GM12878 (cell line): ENCODE measurements around the gene ATP6V1A.

Experiments
- BHLHE40 ChIP-seq, 2 experiments: fragments of 450-650 bp in 1 of 2; IDR thresholded peaks; 2 replicates each; pipeline ENCODE4 v1.6.1; 2011 to 2017; ENCODE audit warnings: low read depth in 2 of 2, borderline replicate concordance in 1 of 2, improper control_type of control experiment in 1 of 2, low read length in 1 of 2, mild to moderate bottlenecking in 1 of 2
- CEBPB ChIP-seq, 2 experiments: fragments of 150-350 bp in 1 of 2; IDR thresholded peaks; 2 replicates each; pipeline ENCODE4 v1.6.1; 2012 to 2014; ENCODE audit warnings: low read depth in 2 of 2, low read length in 2 of 2, borderline replicate concordance in 1 of 2, inconsistent platforms in 1 of 2
- CREM ChIP-seq: IDR thresholded peaks from 2 replicates; pipeline ENCODE4 v1.6.1; 2014; ENCODE audit warnings: antibody characterized with exemption, low read depth
- EZH2 ChIP-seq: IDR thresholded peaks from 2 replicates; pipeline ENCODE4 v1.6.1; 2012; ENCODE audit warnings: low read depth, mild to moderate bottlenecking, control low read depth, inconsistent platforms, low read length, borderline replicate concordance; ENCODE audit not compliant: control insufficient read depth
- KDM1A ChIP-seq: fragments of 200-600 bp; sonication (generic); IDR thresholded peaks from 2 replicates; pipeline ENCODE4 v1.6.1; 2016; ENCODE audit warnings: borderline replicate concordance
- POLR2A ChIP-seq: IDR thresholded peaks from 2 replicates; pipeline ENCODE4 v1.6.1; 2011; ENCODE audit warnings: low read depth, mild to moderate bottlenecking, low read length
- POLR2AphosphoS5 ChIP-seq: IDR thresholded peaks from 2 replicates; pipeline ENCODE4 v1.6.1; 2011; ENCODE audit warnings: mild to moderate bottlenecking, low read length, inconsistent platforms
- TCF3 ChIP-seq: IDR thresholded peaks from 2 replicates; pipeline ENCODE4 v1.6.1; 2012; ENCODE audit warnings: low read depth, mild to moderate bottlenecking, low read length, borderline replicate concordance; ENCODE audit not compliant: insufficient read depth
- TF ChIP-seq, protein P1 (sequence below): IDR thresholded peaks from 2 replicates; pipeline ENCODE4 v1.6.1; 2012; ENCODE audit warnings: low read length, inconsistent platforms
- TF ChIP-seq, protein P2 (sequence below), 3 experiments: IDR thresholded peaks in 2 of 3; conservative IDR thresholded peaks in 1 of 3; 2 replicates each; pipeline ENCODE4 v1.5.1; 2011; ENCODE audit warnings: low read depth in 3 of 3, low read length in 3 of 3, mild to moderate bottlenecking in 3 of 3, control low read depth in 2 of 3, moderate library complexity in 2 of 3, inconsistent platforms in 1 of 3, mixed read lengths in 1 of 3; ENCODE audit not compliant: control insufficient read depth in 2 of 3, insufficient read depth in 1 of 3; ENCODE audit errors: extremely low read depth in 1 of 3

DNA sequence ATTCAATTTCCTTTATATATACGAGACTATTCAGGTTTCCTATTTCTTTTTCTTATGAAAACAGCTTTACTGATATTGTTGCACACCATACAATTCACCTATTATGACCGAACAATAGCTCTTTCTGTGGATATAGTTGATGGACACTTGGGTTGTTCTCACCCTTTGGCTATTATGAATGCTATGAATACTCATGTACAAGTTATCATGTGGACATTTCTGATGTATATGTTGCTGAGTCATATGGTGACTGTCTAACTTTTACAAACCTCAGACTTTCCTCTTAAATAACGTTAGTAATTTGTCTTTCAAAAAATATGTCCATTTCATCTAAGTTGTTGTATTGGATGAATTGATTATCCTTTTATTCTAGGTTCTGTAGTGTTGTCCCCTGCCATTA is 34.7 kb upstream of the ATP6V1A start:
- TF ChIP-seq POLR2A (no peak), BHLHE40 (IDR thresholded peaks at IDR 0.05; ENCODE audit: borderline replicate concordance in 1 of 2, low read depth in 2 of 2, low read length in 1 of 2) (no peak), KDM1A (no peak), CREM (no peak), EZH2 (no peak), CEBPB (IDR thresholded peaks at IDR 0.05; ENCODE audit: borderline replicate concordance in 1 of 2, low read depth in 2 of 2, low read length in 2 of 2) (no peak), POLR2AphosphoS5 (no peak), TCF3 (no peak)
- TF ChIP-seq, protein P1, sequence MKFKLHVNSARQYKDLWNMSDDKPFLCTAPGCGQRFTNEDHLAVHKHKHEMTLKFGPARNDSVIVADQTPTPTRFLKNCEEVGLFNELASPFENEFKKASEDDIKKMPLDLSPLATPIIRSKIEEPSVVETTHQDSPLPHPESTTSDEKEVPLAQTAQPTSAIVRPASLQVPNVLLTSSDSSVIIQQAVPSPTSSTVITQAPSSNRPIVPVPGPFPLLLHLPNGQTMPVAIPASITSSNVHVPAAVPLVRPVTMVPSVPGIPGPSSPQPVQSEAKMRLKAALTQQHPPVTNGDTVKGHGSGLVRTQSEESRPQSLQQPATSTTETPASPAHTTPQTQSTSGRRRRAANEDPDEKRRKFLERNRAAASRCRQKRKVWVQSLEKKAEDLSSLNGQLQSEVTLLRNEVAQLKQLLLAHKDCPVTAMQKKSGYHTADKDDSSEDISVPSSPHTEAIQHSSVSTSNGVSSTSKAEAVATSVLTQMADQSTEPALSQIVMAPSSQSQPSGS, result no peak
- TF ChIP-seq, protein P2, sequence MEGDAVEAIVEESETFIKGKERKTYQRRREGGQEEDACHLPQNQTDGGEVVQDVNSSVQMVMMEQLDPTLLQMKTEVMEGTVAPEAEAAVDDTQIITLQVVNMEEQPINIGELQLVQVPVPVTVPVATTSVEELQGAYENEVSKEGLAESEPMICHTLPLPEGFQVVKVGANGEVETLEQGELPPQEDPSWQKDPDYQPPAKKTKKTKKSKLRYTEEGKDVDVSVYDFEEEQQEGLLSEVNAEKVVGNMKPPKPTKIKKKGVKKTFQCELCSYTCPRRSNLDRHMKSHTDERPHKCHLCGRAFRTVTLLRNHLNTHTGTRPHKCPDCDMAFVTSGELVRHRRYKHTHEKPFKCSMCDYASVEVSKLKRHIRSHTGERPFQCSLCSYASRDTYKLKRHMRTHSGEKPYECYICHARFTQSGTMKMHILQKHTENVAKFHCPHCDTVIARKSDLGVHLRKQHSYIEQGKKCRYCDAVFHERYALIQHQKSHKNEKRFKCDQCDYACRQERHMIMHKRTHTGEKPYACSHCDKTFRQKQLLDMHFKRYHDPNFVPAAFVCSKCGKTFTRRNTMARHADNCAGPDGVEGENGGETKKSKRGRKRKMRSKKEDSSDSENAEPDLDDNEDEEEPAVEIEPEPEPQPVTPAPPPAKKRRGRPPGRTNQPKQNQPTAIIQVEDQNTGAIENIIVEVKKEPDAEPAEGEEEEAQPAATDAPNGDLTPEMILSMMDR (IDR thresholded peaks at IDR 0.05 in 2 of 3, conservative IDR thresholded peaks at IDR 0.05 in 1 of 3; ENCODE audit: control insufficient read depth in 2 of 3, extremely low read depth in 1 of 3, insufficient read depth in 1 of 3, low read depth in 3 of 3, low read length in 3 of 3), result no peak
